CD4-positive, alpha-beta T cell treated with Interferon gamma for 1 hour (primary cell): ENCODE measurements around the gene PLPP6.
A peak's percentile ranks its signal among the peaks of the same experiment; 100 is the strongest.

ENCODE experiments used
- DNase-seq: peaks from one replicate; pipeline ENCODE4 v3.0.0-alpha.2; 2020

PLPP6 gene

DNA sequence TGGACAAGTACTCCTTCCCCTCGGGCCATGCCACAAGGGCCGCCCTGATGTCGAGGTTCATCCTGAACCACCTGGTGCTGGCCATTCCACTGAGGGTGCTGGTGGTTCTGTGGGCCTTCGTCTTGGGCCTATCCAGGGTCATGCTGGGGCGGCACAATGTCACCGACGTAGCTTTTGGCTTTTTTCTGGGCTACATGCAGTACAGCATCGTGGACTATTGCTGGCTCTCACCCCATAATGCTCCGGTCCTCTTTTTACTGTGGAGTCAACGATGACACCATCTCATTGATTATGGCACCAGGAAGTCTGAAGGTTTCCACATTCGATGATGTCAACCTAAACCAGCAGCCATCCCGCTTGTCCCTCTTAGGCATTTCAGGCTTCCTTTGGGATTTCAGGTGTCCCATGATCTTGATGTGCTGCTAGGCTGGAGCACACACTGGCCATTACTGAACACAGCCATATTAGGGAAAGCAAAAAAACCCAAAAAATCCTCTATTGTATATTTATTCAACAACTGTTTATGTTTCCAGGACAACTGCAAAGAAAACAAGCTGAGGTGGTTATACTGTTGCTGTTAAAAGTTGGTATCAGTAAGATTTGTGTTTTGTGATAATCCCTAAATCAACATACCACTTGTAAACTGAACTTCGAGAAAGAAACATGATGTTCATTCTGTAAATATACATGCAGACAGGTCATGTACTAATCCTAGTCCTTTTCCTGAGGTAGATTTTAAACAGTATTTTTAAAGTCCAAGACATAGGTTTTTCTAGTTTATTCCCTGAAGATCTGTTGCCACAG lies 1.1 kb downstream of the PLPP6 start:
- DNase-seq = no peak

DNA sequence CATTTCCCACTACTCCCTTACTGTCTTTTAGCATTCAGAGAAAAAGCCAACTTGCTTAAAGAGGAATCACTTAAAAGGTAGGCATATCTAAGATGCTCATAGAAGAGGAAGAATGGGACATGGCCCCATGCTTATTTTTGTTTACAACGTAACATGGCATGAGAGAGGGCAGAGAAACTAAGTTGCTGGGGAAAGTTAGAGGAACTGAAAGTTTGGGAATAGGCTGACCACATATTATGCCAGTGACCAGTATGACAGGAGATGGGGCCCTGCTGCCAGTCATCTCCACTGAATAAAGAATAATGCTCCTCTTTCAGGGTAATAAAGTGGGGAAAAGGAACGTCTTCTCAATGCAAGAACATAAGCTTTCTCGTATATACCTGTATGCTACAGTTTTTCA lies 1.9 kb downstream of the PLPP6 start:
- no peak for DNase-seq

GRCh38 chr9:4665357-4665756 lies 3.3 kb downstream of the PLPP6 start:
- DNase-seq = no peak

- peak; percentile 18 for DNase-seq
Observed at GRCh38 chr9:4666042-4666699, 4.1 kb downstream of the PLPP6 start, which contains the start of gene SPATA6L. TSS of gene SPATA6L (minus strand) at chr9:4666480. CDS start at chr9:4666250, 230 bp downstream.

GRCh38 chr9:4667681-4668080 lies 5.6 kb downstream of the PLPP6 start:
- no peak for DNase-seq

GRCh38 chr9:4668604-4669003 lies 6.5 kb downstream of the PLPP6 start:
- DNase-seq = no peak

GRCh38 chr9:4669890-4670289 lies 7.8 kb downstream of the PLPP6 start:
- no peak for DNase-seq

GRCh38 chr9:4670591-4670990 lies 8.5 kb downstream of the PLPP6 start:
- no peak for DNase-seq

DNA sequence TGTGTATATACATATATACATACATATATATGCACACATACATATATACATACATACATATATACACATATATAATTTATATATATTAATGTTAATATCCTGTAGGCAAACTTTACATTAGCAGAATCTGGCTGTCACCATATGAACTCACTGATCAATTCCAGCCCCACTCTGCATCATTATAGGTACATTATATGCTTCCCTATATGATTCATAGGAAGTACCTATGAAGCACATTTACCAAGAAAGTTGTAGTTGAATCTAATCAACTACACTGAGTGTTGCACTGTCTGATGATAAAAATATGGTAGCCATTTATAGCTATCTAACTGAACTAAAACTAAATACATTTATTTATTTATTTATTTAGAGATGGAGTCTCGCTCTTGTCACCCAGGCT lies 9.6 kb downstream of the PLPP6 start:
- no peak for DNase-seq

DNA sequence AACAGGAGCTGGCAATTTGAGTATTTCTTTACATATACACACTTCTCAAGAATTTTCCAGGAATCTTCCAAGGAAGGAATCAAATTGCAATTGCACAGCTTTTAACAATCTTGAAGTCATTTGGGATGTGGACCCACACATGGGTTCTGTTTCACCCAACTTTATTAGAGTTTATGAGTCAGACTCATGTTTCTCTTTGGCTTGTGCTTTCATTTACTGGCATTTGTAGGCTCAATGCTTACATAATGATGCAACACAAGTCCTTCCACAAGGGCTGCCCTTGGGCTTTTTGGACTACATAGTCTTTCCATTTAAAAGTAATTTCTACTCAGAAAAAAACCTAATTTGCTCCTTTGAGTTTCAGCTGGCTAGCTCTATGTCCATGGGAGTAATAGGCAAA lies 12.7 kb downstream of the PLPP6 start:
- DNase-seq = no peak

DNA sequence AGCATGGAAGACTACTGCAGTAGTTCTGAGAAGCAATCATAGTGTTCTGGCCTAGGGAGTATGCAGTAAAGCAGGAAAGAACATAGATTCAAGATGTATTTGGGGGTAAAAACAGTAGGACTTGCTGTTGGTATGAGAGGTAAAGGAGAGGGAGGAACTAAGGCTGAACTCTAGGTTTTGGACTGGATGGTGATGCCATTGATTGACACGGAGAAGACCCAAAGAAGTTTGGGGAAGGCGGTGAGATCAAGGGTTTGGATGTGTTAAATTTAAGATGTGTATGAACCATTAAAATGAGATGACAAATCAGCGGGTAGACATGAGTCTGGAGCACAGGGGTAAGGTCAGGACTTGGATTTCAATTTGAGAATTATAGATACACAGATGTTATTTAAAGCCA lies 15.3 kb downstream of the PLPP6 start:
- DNase-seq = no peak

DNA sequence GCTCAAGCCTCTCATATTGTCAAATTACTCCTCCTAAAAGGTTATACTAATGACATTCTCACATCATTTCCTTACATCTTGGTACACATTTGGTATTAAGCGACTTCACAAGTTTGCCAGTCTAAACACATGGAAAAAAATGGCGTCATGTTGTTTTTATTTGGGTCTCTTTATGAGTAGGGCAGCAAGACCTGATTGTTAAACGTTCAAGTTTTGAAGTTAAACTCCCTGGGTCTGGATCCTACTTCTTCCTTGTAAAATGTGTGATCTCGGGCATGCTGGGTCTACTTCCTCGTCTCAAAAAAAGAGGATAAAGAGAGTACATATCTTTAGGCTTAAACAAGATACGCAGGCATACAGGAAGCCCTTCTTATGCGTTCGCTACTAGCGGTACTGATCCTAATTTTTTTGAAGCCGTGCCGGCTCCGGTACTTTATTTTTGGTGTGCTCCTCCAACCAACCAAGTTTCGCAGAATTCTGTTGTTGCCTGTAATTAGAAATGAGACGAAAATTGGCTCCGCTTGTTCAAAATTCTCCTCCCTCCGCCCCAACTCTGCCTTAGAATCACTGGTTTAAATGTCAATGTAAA lies 16.7 kb downstream of the PLPP6 start:
- DNase-seq = peak; percentile 3

- DNase-seq = peak; percentile 97
Observed at GRCh38 chr9:4679268-4680172, 17.4 kb downstream of the PLPP6 start, which contains the start of gene CDC37L1. TSS of gene CDC37L1 (plus strand) at chr9:4679569. CDS start at chr9:4679768, 199 bp downstream.

DNA sequence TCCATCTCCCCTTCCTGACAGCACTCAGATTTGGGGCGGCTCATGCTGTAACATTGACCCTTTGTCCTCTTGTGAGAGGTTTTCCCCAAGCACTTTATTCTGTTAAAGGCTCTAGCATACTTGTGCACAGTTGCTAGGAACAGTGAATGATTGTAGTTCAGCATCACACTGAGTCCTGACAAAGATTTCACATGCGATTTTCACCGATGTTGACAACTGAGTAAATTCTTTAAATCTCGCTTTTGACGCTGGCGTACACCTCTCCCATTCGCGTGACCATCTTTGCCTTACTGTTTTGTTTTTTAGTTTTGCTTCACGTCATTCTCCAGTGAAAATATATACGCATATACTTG lies 18.1 kb downstream of the PLPP6 start:
- DNase-seq = no peak

- DNase-seq = no peak
Observed at GRCh38 chr9:4680750-4681149, 18.7 kb downstream of the PLPP6 start.

- no peak for DNase-seq
Observed at GRCh38 chr9:4684820-4685219, 22.7 kb downstream of the PLPP6 start.

GRCh38 chr9:4686112-4686511 lies 24.0 kb downstream of the PLPP6 start:
- DNase-seq = no peak

- no peak for DNase-seq
Observed at GRCh38 chr9:4686584-4686983, 24.5 kb downstream of the PLPP6 start.

DNA sequence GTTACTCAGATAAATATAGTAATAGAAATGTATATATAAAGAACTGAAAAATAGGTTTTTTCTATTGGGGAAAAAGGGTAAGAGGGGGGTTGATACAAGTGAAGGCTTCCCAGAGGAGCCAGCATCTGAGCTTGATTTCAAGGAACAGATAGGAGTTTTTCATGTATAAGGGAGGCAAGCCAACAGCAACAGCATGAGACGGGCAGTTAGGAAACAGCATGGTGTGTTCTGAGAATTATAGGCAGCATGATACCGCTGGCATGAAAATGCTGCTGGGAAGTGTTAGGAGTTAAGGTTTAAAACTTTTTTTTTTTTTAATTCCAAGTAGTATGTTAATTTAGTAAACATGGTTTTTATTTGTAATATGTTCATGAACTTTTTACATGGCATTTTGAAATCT lies 26.9 kb downstream of the PLPP6 start:
- DNase-seq = no peak

GRCh38 chr9:4689687-4690104 lies 27.6 kb downstream of the PLPP6 start:
- DNase-seq = no peak

DNA sequence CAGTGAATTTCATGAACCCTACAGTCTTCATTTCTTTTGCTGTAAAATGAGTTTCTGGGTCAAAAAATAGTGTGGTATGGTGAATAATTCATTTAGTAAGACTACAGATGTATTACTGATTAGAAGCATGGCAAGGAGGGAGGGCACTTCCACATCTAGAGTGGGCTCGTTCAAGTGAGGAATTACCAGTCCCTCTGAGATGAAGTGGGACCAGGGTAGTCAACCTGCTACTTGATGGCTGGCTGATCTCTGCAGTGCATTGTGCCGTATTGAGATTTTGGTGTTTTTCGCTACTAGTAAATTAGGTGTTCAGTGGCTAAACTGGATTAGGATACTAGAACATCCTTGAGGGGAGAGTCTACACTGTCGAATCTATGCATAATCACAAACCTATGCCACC lies 28.1 kb downstream of the PLPP6 start:
- no peak for DNase-seq

DNA sequence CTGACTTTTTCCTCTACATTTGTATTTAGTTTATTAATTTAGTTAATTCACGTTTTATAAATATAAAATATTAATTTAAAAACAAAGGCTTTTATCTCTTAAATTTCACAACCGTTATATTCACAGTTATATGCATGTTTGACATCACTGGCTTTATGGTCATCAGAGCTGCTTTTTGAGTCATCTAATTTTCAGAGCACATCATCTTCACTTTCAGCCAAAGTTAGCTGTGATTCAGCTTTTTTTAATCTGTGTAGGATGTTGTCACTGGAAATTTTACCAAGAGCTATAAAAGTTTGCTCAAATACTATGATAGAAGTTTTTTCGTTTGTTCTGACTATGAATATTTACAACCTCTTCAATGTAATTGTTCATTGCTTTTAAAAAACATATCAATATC lies 29.7 kb downstream of the PLPP6 start:
- no peak for DNase-seq

GRCh38 chr9:4700091-4700490 lies 38.0 kb downstream of the PLPP6 start:
- DNase-seq = no peak
